Kidney tubule cell (primary cell): Measurements from ENCODE around the gene GREM2.
A peak's percentile ranks its signal among the peaks of the same experiment; 100 is the strongest.

Experiments used
- DNase-seq: peaks from one replicate; pipeline ENCODE4 v3.0.0-alpha.2; 2018; ENCODE audit warnings: low spot score

Gene GREM2

GRCh38 chr1:240611619-240612480 lies at the start of gene GREM2:
Gene GREM2 (minus strand): TSS chr1:240612155. CDS start chr1:240493475, 118,680 bp downstream.
- DNase-seq: peak; percentile 23

GRCh38 chr1:240658312-240658960 lies 46.5 kb upstream of the GREM2 start:
- DNase-seq: no peak

- no peak for DNase-seq
These were observed 44.6 kb upstream of the GREM2 start for GRCh38 chr1:240656531-240656930.

GRCh38 chr1:240652961-240653409 lies 41.0 kb upstream of the GREM2 start:
- DNase-seq: no peak

GRCh38 chr1:240652549-240652948 lies 40.6 kb upstream of the GREM2 start:
- no peak for DNase-seq

- DNase-seq: no peak
These were observed 38.9 kb upstream of the GREM2 start for GRCh38 chr1:240650877-240651276.

- DNase-seq: no peak
These were observed 38.1 kb upstream of the GREM2 start for GRCh38 chr1:240649733-240650721.

GRCh38 chr1:240646571-240647240 lies 34.8 kb upstream of the GREM2 start:
- DNase-seq: no peak

- DNase-seq: no peak
These were observed 32.8 kb upstream of the GREM2 start for GRCh38 chr1:240644732-240645131.

GRCh38 chr1:240635466-240636256 lies 23.7 kb upstream of the GREM2 start:
- no peak for DNase-seq

- no peak for DNase-seq
These were observed 18.5 kb upstream of the GREM2 start for GRCh38 chr1:240630409-240630808.

GRCh38 chr1:240621249-240621648 lies 9.3 kb upstream of the GREM2 start:
- no peak for DNase-seq

- no peak for DNase-seq
These were observed 8.1 kb upstream of the GREM2 start for GRCh38 chr1:240619906-240620621.

GRCh38 chr1:240619357-240619756 lies 7.4 kb upstream of the GREM2 start:
- DNase-seq: no peak

GRCh38 chr1:240618946-240619345 lies 7.0 kb upstream of the GREM2 start:
- no peak for DNase-seq

- no peak for DNase-seq
These were observed 4.1 kb upstream of the GREM2 start for GRCh38 chr1:240616018-240616417.

GRCh38 chr1:240613356-240614142 lies 1.6 kb upstream of the GREM2 start:
- no peak for DNase-seq

GRCh38 chr1:240612811-240613210 lies 856 bp upstream of the GREM2 start:
- no peak for DNase-seq

- no peak for DNase-seq
These were observed 732 bp downstream of the GREM2 start for GRCh38 chr1:240611228-240611618.
